ENCODE measurements around the gene CERK.

The CERK gene

DNA sequence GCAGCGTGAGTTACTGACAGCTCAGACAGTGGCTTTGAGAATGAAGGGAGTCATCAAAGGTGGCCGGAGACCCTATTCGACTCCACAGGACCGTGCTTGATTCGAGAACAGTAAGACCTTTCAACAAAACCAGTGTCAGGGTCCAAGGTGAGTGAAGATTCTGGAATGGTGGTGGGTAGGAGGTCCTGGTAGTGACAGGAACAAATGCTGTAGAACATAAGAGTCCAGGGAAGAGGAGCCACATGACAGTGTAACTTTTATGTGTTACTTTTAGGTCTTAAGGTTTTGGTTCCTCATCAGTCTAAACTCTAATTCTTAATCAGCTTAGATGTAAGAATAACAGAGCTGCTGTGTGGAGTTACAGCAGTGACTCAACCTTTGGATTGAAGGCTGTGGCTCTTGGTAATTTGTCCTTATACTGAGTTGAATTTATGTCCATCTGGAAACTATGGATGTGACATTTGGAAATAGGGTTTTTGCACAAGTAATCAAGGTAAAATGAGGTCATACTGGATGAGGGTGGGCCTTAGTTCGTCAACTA lies 26.2 kb upstream of the CERK start:
- no peak for DNase-seq

DNA sequence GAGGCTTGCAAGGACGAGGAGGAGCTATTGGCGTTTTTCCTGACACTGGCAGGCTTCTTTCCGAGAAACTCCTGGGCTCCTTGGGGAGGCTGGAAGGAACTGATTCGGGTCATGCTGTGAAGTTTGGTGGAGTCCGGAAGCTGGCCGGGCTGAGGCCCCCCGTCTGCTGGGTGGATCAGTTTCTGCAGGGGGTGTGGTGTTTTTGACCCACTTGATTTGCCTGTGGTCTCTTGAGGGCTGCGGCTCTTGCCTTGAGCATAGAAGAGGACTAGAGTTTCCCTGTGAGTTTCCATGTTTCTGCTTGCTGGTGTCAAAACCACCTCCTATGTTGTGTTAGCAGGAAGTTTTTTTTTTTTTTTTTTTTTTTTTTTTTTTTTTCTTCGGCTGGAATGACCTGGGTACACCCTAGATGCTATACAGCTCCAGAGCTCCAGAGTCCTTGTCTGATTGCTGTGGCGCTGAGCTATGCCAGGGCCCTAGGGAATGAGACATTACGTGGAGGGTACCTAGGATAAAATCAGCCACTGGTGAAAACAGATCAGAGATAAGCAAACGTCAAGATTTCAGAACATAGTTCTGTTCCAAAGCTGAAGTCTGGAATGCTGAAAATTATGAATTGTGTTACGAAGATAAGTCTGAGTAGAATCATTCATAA lies 25.1 kb upstream of the CERK start:
- DNase-seq = no peak

DNA sequence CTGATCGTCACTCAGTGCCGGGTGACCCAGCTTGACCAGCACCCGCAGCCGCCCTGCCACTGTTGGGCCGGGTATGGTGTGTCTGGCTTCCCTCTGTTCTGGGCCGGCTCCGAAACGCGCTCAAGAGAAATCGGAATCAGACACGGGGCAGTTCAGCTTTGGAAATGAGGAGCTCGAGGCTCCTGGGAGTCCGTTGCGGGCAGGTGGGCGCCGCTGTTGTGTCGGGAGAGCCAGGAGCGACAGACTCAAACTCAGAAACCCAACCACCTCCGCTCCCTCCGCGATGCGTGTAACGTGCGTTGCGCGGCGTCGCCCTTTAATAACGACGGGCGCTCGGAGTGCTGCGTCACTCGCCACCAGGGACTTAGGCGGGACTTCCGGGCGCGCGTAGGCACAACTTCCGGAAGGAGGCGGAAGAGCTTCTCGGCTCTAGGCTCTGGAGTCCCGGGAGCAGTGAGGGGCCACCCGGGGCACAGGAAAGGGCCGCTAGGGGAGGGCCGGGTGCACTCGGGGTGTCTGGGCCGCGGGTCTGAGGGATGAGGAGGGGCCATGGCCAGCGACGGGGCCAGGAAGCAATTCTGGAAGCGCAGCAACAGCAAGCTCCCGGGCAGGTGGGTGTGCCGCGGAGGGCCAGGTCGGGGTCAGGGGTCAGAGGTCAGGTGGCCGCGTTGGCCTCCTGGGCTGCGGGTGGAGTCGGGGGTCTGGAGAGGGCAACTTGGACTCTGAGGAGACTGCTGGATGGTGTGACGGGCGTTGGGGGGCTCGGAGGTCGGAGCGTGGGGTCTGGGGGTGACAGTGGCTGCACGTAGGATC lies 24.4 kb upstream of the CERK start, which contains the start of gene TBC1D22A:
Gene TBC1D22A, plus strand, starts transcription at position 413 of the 813 bp plus-strand sequence. Its CDS starts 137 bp downstream, at position 550.
- DNase-seq = peak; percentile 48 to 70

DNA sequence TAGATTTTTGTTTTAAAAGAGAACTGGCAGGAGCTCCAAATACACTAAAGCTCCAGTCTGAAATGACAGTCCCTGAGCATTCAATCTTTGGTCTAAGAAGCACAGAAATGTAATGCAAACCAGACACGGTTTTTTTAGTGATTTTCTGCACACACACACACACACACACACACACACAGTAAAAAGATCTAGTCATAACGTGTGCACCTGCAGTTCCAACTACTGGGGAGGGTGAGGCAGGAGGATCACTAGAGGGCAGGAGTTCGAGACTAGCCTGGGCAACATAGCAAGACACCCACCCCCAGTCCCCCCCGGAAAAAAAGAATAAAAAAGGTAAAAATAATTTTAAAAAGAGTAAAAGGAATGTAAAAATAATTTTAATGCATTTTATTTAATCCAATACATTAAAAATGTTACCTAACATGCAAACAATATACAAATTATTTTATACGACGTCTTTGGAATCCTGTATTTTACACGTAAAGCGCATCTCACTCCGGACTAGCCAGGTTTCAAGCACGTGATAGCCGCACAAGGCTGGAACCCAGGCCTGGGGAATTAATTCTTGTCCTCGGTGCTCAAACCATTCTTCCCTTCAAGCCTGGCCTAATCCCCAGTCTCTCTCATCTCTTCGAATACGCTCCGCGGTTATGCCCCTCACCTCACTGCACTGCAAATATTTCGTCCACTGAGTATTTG lies 23.6 kb upstream of the CERK start:
- no peak for DNase-seq

DNA sequence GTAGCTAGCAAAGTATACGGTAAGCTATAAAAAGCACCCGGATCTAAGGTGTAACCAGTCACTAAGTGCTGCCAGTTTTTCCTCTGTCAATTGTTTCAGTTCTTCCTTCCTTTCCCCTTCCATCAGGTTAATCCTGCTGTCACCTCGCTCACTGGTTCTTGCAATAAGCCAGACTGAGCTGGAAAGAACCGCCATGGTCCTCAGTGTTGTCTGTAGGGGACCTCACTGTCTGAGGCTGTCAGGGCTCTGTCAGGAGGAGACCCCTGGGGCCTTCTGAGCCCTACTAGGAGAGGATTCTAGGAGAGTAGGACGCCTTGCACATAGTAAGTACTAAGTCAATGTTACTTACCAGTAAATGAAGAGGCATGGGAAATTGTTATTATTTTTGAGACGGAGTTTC lies 23.0 kb upstream of the CERK start:
- no peak for DNase-seq

DNA sequence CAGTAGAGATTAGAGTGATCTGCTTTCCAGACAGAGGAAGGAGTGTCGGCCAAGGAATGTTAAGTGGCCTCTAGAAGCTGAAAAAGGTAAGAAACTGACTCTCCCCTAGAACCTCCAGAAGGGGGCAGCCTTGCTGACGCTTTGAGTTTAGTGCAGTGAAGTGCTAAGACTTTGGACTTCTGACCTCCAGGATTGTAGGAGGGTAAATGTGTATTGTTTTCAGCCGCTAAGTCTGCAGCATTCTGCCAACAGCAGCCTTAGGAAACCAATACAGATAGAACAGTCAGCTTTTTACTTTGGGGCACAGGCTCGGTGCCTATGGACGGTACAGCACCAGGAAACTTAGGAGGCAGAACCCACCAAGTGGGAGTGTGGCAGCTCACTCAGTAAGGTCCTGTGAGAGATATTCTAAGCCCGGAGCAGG lies 20.8 kb upstream of the CERK start:
- no peak for DNase-seq

DNA sequence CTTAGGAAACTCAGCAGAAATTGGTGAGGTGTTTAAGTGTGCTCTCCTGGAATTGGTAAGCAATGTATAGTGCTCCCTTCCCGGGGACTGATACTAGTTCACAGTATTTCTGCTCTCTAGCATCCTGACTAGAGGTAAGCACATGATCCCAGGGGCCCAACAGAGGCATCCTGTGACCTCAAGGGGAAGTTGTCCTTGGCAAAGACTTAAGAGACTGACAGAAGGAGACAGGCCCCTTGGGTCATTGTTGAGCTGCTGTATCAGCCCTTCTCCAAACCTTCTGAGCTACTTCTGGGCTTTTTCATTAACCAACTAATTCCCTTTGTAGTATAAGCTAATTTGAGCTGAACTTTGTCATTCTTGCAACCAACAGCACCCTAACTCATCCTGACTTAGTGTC lies 20.1 kb upstream of the CERK start:
- DNase-seq = no peak

DNA sequence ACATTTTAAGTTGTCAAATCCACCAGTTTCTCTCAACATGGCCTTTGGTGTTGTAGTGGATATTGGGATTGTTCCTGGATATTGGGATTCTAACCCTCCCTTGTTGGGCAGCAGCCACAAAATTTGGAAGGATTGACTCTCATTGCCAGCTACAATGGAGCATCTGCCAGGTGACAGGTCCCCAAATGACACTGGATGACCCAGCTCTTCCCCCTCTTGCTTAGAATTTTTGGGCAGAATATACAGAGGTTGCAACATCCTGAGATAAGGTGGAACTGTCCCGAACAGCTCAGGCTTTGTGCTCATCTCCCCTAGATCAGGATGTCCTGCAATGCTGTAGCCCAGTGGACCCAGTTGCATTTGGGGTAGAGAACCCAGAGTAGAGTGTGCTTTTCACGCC lies 19.1 kb upstream of the CERK start:
- DNase-seq = no peak

DNA sequence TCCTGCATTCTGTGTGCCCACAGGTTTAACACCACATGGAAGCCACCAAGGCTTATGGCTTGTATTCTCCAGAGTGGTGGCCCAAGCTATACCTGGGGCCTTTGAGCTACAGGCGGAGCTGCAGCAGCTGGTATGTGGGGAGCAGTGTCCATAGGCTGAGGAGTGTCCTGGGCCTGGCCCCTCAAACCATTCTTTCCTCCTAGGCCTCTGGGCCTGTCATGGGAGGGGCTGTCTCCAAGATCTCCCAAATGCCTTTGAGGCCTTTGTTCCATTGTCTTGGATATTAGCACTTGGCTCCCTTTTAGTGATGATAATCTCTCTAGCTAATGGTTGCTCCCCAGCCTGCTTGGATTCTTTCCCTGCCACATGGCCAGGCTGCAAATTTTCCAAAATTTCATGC lies 18.0 kb upstream of the CERK start:
- DNase-seq = no peak

DNA sequence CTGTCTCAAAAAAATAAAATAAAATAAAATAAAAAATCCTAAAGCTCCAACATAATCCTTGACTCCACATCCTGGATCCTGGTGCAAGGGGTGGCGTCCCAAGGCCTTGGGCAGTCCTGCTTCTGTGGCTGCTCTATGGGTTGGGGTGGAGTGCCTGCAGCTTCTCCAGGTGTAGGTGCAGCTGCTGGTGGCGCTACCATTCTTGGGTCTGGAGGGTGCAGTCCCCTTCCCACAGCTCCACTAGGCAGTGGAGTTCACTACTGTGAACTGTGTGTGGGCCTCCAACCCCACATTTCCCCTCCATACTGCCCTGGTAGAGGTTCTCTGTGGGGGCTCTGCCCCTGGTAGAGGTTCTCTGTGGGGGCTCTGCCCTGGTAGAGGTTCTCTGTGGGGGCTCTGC lies 17.5 kb upstream of the CERK start:
- no peak for DNase-seq

DNA sequence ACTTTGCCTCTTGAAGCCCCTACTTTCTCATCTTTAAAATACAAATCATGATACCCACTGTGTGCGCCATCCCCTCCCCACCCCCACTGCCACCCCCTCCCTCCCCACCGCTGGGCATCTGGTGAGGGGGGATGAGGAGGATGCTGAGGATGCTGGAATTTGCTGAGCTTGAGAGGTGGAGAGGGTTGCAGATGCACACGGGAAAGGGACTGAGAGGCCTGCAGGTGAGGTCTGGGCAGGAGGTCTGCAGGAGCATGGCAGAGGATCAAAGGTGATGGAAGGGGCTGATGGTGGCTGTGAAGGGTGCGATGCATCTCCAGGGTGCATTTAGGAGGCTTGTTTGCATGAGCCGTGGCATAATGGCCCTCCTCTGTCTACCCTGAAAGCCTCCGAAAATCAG lies 16.8 kb upstream of the CERK start:
- DNase-seq = no peak

DNA sequence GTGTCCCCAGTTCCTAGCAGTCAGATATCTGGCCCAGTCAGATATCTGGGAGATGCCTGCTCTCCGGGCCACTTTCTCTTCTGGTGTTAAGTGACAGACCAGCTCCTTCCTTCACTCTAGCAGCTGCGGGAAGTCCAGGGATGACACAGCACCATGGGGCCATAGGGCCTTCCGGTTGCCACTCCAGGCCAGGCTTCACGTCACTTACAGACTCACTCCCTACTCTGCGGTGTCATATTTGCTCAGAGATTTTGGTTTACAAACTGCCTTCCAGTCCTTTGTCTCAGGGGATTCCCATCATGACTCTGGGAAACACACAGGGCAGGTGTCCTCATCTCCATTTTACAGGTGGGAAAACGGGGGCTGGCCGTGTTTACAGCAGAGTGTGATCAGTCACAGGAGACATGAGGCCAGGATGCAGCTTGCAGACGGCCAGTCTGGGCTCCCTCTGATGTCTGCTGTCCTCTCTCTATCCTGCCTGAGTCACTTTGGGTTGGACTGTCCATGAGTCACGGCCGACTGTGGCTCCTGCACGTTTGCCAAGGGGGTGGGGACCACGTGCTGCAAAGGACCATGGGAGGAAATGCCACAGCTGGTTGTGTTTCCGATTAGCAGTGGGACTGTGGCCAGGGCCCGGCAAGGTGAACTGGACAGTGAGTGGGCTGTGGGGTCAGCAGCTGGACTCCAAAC lies 16.2 kb upstream of the CERK start:
- DNase-seq = no peak

DNA sequence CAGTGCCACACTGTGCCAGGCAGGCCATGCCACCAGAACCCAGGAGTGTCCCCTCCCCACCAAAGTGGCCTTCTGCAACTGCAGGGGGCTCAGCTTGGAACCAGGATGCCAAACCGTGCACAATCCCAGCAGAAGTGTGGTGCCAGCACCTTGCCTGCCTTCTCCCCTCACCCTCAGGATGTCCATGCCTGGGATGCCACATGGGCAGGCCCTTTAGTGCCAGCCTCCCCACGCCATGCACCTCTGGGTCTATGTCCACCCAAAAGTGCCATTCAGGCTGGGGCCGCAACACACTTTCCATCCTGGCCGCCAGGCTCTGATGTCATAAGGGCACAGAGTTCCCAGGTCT lies 15.7 kb upstream of the CERK start:
- no peak for DNase-seq

DNA sequence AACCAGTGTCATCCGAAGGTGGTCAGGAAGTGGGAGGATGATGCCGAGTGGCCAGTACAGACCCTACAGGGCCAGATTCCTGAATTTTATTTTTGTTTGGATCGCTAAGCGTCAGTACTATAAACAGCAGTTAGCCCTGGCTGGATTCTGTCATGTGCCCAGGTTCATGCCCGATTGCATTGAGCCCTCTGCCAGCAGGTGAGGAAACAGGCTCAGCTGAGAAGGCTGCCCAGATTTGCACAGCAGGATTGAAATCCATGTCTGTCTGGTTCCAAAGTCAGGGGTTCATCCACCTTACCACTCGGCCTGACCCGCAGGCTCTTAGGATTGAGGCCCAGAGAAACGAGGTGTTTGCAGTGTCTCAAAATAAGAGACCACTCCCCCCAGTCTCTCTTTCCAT lies 15.3 kb upstream of the CERK start:
- DNase-seq = no peak

DNA sequence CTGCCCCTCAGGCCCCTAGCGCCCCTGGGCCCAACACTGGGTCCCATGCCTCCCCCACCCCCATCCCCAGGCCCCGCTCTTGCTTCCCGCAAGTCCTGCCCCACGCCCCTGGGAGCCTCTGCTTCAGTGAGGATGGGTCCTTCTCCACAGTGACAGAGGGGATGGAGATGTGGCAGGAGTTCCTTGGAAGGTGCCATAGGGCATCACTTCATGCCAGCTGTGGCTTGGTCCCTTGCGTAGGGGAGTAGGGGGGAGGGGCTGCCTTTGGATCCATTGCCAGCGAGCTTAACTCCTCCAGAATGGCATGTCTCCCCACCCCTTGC lies 14.9 kb upstream of the CERK start:
- DNase-seq = no peak

DNA sequence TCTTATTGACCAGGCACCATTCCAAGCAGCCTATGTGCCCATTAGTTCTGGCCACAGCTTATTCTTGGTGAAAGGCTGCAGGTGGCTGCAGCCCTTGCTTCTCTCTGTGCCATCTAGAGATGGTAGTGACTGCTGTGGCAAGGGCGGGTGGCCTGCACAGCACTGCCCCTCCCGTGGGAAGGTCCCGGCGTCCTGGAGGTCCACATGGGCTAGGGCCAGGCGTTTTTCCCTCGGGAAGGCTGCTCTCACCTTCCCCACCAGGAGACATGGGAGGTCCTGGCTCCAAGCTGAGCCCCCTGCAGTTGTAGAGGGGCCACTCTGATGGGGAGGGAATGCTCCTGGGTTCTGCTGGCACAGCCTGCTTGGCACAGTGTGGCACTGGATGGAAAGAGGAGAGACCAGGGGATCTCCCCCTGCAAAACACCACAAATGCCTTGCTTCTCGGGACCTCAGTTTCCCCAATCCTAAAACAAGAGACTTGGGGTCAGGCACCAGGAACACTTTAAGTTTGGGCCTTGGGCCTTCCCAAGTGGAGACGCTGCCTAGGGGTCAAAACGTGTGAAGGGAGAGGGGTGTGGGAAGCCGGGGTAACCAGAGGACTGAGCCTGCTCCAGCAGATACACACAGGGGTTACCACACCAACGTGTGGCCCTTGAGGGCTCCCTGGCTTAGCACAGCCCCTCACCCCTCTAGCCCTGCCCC lies 14.4 kb upstream of the CERK start:
- no peak for DNase-seq

DNA sequence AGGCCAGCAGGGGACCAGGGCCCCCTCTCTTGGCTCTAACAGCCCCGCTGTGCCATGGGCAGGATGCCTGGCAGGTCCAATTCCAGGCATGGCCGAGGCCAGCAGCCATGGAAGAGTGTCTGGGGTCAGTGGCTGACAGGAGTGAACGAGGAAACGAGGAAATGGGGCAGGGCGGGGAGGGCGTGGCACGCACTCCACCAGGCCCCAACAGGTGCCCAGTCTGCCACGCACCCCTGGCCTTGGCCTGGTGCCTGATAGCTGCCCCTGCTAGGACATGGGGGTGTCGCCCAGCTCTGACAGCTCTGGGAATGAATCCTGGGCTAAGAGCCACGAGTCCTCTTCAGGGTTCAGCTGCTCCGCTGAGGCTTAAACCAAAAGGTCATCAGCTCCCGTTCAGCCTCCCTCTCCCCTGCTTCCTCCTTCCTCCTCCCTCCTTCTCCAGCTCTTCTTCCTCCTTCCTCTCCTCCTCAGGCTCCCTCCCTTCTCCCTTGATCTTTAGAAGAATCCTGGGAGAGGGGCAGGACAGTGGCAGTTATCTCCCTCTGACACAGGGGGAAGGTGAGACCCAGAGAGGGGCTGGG lies 12.9 kb upstream of the CERK start:
- no peak for DNase-seq

DNA sequence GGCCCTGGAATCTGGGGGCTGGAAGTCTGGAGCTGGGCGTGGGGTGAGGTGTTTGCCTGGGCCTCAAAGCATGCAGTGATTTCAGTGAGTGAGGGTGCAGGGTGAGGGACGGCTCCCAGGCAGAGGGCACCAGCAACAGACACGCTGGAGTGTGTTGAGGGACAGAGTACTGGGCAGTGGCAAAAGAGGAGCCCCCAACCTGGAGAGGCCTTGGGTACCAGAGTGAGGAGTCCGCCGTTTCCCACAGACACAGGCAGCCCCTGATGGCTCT lies 12.4 kb upstream of the CERK start:
- DNase-seq = no peak

DNA sequence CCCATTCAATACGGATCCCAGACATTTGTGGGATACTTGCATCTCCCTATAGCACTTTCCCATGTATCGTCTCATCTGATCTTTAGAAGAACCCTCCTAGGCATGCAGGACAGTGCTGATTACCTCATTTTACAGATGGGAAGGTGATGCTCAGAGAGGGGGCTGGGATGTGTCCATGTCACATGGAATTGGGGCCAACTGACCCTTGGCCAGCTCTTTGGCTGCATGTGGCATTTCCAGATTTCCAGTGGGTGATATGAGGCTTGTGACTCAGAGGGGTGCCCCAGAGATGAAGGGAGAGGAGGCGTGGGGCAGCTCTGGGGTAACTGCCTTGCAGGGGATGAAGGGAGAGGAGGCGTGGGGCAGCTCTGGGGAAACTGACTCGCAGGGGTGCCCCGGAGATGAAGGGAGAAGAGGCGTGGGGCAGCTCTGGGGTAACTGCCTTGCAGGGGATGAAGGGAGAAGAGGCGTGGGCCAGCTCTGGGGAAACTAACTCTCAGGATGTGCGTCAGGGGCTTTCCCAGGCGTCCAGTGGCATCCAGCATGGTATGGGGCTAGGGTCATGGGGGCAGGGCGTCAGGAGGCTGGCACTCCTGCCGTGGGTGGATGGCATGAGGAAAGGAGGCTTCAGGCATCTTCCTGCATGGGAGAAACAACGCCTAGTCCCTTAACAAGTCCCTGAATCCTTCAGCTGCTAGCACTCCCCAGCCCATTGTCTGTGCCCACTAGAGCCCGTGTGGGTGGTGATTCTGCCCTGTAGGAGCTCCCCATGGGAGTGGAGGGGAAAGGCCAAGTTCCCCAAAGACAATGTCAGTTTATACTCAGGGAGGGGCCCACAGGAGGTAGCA lies 11.9 kb upstream of the CERK start:
- DNase-seq = no peak

DNA sequence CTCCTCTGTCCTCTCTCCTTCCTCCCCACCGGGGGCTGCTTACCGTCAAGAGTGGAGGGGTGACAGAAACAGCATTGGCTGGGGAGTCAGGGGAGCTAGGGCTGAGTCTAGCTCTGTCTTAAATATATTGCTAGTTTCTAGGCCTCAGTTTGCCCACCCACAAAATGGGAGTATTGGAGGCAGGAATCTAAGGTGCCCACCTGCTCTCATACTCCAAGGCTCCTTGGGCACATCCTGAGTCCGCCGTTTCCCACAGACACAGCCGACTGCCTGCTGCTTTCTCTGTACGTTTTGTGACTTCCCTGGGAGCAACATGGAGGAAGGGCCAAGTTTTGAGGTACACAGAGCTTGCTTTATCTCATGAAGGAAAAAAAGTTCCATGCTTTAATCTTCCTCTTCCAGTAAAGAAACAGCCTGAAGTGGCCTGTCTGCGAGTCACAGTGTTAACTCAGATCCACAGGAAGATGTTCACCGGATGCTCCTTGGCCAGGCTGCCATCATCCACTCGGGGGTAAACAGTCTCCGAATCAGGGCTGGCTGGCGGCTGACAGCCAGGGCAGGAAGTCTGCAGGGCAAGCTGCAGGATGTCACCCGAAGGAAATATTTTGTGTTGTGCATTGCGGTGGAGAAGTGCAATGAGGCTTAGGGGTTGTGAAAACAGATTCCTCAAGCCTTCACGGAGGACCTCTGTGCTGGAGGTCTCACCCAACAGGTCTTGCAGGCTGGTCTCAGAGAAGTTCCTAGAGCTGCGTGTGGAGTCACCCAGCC lies 11.0 kb upstream of the CERK start:
- no peak for DNase-seq

All from cerebellar nuclear complex (tissue), 1 donor.